HG02571 (cell line): ENCODE results near the gene PIM1.
"Not testable (repeated sequence)": the region's sequence is repeated elsewhere in the genome, so short reads cannot be mapped to it uniquely, and the experiment has no call there.

Experiments used
- ATAC-seq: cut with Tn5 transposase; IDR thresholded peaks from one replicate; pipeline ENCODE4 v1.9.1; 2021; ENCODE audit warnings: mild to moderate bottlenecking, moderate library complexity; ENCODE audit not compliant: unreplicated experiment

PIM1 gene

GRCh38 chr6:37170273-37171200 is 585 bp downstream of the PIM1 start:
- ATAC-seq: peak; percentile 32

DNA sequence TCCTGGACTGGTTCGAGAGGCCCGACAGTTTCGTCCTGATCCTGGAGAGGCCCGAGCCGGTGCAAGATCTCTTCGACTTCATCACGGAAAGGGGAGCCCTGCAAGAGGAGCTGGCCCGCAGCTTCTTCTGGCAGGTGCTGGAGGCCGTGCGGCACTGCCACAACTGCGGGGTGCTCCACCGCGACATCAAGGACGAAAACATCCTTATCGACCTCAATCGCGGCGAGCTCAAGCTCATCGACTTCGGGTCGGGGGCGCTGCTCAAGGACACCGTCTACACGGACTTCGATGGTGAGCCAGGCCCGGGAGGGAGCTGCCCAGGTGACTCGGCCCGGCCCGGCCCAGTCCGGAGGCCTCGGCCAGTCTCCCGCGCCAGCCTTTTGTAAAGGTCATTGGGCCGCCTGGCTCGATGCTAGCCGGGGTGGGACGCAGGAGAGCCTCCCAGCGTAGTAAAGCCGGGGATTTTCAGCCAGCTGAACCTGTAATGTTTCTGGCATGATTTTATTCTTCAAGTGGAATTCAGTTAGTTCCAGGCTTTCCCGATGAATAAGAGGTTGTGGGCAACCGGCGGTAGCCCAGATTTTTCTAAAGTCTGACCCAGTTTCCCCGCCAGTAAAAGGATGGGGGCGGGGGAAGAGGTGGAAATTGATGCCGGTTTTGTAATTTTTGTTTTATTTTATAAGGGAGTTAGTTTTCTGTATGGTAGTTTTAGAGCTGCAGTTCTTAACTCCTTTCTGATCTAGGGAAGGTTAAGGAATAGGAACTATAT is 1.4 kb downstream of the PIM1 start:
- ATAC-seq: no peak

DNA sequence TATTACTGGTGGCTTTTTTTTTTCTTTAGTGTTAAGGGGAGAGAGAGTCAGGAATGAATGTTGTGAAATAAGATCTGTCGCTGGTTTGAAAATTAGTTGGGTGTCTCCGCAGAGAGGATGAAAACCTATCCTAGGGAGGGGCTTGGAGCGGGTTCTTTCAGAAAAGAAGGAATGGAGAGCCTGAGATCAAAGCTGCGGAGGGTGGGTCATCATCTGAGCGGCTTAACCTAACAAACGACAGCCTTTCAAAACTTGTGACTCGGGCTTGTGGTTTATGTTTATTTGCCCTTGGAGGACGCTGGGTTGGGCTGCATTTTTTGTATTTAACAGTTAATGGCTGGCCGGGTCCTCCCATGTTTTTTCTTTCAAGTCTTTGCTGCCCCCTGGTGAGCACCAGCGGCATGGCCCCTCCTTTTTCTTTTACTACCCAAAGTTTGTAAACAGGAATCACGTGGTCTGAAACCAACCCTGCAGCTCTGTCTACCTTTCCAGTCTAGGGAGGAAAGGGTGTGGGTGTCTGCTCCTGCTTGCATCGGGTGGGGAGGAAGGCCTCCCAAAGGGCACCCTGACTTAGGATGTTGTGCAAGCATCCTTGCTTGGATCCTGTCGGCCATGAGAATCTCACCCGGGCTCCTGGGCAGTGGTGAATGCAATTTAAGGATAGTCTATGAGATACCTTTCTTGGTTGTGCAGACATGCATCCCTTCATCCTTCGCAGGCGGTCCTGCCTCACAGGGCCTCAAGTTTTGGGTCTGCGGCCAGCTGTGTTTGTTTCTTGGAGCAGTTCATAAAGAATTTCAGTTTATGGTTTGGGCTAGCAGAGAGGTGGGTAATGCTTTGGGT is 2.2 kb downstream of the PIM1 start:
- ATAC-seq: no peak

GRCh38 chr6:37172912-37173492 is 3.0 kb downstream of the PIM1 start:
- ATAC-seq: no peak

- ATAC-seq: no peak
Measured at GRCh38 chr6:37173493-37174195, 3.7 kb downstream of the PIM1 start.

DNA sequence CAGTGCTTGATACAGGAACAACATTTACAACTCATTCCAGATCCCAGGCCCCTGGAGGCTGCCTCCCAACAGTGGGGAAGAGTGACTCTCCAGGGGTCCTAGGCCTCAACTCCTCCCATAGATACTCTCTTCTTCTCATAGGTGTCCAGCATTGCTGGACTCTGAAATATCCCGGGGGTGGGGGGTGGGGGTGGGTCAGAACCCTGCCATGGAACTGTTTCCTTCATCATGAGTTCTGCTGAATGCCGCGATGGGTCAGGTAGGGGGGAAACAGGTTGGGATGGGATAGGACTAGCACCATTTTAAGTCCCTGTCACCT is 4.2 kb downstream of the PIM1 start:
- ATAC-seq: no peak

DNA sequence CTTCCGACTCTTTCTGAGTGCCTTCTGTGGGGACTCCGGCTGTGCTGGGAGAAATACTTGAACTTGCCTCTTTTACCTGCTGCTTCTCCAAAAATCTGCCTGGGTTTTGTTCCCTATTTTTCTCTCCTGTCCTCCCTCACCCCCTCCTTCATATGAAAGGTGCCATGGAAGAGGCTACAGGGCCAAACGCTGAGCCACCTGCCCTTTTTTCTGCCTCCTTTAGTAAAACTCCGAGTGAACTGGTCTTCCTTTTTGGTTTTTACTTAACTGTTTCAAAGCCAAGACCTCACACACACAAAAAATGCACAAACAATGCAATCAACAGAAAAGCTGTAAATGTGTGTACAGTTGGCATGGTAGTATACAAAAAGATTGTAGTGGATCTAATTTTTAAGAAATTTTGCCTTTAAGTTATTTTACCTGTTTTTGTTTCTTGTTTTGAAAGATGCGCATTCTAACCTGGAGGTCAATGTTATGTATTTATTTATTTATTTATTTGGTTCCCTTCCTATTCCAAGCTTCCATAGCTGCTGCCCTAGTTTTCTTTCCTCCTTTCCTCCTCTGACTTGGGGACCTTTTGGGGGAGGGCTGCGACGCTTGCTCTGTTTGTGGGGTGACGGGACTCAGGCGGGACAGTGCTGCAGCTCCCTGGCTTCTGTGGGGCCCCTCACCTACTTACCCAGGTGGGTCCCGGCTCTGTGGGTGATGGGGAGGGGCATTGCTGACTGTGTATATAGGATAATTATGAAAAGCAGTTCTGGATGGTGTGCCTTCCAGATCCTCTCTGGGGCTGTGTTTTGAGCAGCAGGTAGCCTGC is 4.8 kb downstream of the PIM1 start:
- no peak for ATAC-seq

- no peak for ATAC-seq
Measured at GRCh38 chr6:37175332-37176267, 5.6 kb downstream of the PIM1 start.

GRCh38 chr6:37176268-37177076 is 6.5 kb downstream of the PIM1 start:
- no peak for ATAC-seq

DNA sequence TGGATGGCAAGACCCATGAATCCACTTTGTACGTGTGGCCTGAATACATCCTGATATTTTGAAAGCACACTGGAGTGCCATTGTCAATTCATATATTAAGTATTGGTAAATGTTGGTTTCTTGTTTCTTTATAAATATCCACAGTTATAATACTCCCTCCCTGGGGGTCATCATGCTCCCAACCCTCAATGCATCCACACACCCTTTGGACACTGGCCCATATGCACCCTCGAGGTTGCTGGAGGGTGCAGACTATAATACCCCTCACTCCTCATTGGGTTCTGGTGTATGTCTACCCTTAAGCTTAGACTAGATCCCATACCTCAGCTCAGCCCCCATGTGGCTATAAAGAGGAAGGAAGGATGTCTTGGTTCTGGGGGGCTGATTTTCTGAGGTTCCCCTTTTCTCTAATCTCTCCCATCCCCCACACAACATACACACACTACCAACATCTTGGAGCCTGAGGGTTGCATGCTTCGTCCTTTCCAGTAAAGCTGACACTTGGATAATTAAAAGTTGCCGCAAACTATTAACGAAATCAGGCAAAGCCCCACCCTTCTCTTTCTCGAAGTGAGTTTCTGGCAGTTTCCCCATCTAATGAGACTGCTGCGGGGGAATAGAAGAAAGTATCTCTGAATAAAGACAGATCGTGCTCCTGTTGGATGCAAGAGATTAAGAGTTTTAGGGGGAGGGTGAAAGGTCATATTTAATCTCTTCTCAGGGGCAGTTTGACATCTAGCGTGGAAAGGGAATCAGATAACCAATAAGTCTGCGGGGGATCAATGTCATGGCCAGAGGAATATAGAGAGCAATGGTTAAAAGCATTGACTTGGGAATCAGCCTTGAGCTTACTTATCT is 7.4 kb downstream of the PIM1 start:
- ATAC-seq: no peak

- no peak for ATAC-seq
Measured at GRCh38 chr6:37177935-37178517, 8.1 kb downstream of the PIM1 start.

GRCh38 chr6:37180075-37180474 is 10.1 kb downstream of the PIM1 start:
- no peak for ATAC-seq

DNA sequence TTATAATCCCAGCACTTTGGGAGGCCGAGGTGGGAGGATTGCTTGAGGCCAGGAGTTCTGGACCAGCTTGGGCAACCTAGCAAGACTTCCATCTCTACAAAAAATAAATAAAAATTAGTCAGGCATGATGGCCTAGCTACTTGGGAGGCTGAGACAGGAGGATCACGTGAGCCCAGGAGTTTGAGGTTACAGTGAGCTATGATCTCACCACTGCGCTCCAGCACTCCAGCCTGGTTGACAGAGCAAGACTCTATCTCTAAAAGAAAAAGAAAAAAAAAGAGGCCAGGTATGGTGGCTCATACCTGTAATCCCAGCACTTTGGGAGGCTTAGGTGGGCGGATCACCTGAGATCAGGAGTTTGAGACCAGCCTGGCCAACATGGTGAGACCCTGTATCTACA is 10.7 kb downstream of the PIM1 start:
- ATAC-seq: not testable (repeated sequence)

- no peak for ATAC-seq
Measured at GRCh38 chr6:37182736-37183590, 13.0 kb downstream of the PIM1 start.
